Measurements from ENCODE around the gene FGF12. TPM values are rescaled to one million over a fixed set of nuclear protein-coding genes. Genes with fewer than 3 reads are reported as not detected.

The FGF12 gene
- total RNA-seq, 2 experiments from 2014 or later, result 0.06 to 1.7 TPM

- ChIA-PET POLR2A (no interaction called here), CTCF (ENCODE audit: unreplicated experiment) (no interaction called here)
- Histone ChIP-seq H4K20me1 (ENCODE audit: insufficient read depth, low read length) (no peaks in the 10 kb centered on the region), H3K27ac (ENCODE audit: low read depth, low read length, poor library complexity, severe bottlenecking) (no peak overlapping the region), H3K4me2 (ENCODE audit: low read length) (no peak overlapping the region), H3K9me3 (ENCODE audit: low read length) (no peaks in the 10 kb centered on the region), H3K4me3 (ENCODE audit: low read depth, low read length, poor library complexity, severe bottlenecking) (no peak overlapping the region), H3K9me2 (ENCODE audit: insufficient read depth, low read length) (no peaks in the 10 kb centered on the region), H3K4me1 (ENCODE audit: insufficient read depth, low read length, poor library complexity, severe bottlenecking) (no peaks in the 10 kb centered on the region), H3K79me2 (ENCODE audit: insufficient read depth, low read depth, low read length) (no peaks in the 10 kb centered on the region), H3K36me3 (ENCODE audit: insufficient read depth, low read length) (no peaks in the 10 kb centered on the region), H2AFZ (ENCODE audit: low read length) (no peak overlapping the region)
- no peak for DNase-seq (ENCODE audit: low spot score)
- BruUV-seq (replicated peaks), result no TSS peak
- no peak for TF ChIP-seq CTCF (conservative IDR thresholded peaks at IDR 0.05; ENCODE audit: low read length)
- TF ChIP-seq EZH2phosphoT487 (IDR thresholded peaks at IDR 0.05; ENCODE audit: borderline replicate concordance, low read depth, low read length), result no peak
- intact Hi-C loops (cut with micrococcal nuclease; ENCODE audit: unreplicated experiment), result no loop called here
These were observed 17.0 kb downstream of the FGF12 start for GRCh38 chr3:192710366-192710765.

GRCh38 chr3:192706272-192706671 is 21.1 kb downstream of the FGF12 start:
- intact Hi-C loops (cut with micrococcal nuclease; ENCODE audit: unreplicated experiment), result no loop called here
- no peaks in the 10 kb centered on the region for H3K9me2 ChIP-seq (ENCODE audit: insufficient read depth, low read length)

More at GRCh38 chr3:192706272-192706671, 21.1 kb downstream of the FGF12 start:
- no peaks in the 10 kb centered on the region for H4K20me1 ChIP-seq (ENCODE audit: insufficient read depth, low read length)
- CTCF ChIA-PET (ENCODE audit: unreplicated experiment), result no interaction called here
- no peaks in the 10 kb centered on the region for H3K4me1 ChIP-seq (ENCODE audit: insufficient read depth, low read length, poor library complexity, severe bottlenecking)
- no peak for TF ChIP-seq CTCF (conservative IDR thresholded peaks at IDR 0.05; ENCODE audit: low read length)
- no peak for TF ChIP-seq EZH2phosphoT487 (IDR thresholded peaks at IDR 0.05; ENCODE audit: borderline replicate concordance, low read depth, low read length)
- no peak overlapping the region for H3K27ac ChIP-seq (ENCODE audit: low read depth, low read length, poor library complexity, severe bottlenecking)
- no peaks in the 10 kb centered on the region for H3K36me3 ChIP-seq (ENCODE audit: insufficient read depth, low read length)
- no peaks in the 10 kb centered on the region for H3K9me3 ChIP-seq (ENCODE audit: low read length)
- no peaks in the 10 kb centered on the region for H3K79me2 ChIP-seq (ENCODE audit: insufficient read depth, low read depth, low read length)
- BruUV-seq (replicated peaks), result no TSS peak
- no peak overlapping the region for H3K4me3 ChIP-seq (ENCODE audit: low read depth, low read length, poor library complexity, severe bottlenecking)
- no peak overlapping the region for H2AFZ ChIP-seq (ENCODE audit: low read length)
- H3K4me2 ChIP-seq (ENCODE audit: low read length), result no peak overlapping the region
- DNase-seq (ENCODE audit: low spot score), result no peak
- POLR2A ChIA-PET, result interaction anchor here (1.0 kb wide), 1 partner anchor 16 kb away, joined by 3 read pairs; no protein-coding TSS in a partner anchor

Data from OCI-LY7 (cell line).